Activated naive CD8-positive, alpha-beta T cell (primary cell): Measurements from ENCODE around the gene TOMM70.

ENCODE experiments used
- H3K27ac Mint-ChIP-seq: one replicate; pipeline ENCODE4 v1.8.0; 2021; ENCODE audit warnings: mixed read lengths
- H3K27me3 Mint-ChIP-seq: one replicate; pipeline ENCODE4 v1.8.0; 2021; ENCODE audit warnings: mixed read lengths
- H3K36me3 Mint-ChIP-seq: one replicate; pipeline ENCODE4 v1.8.0; 2021; ENCODE audit warnings: mixed read lengths
- H3K4me1 Mint-ChIP-seq: one replicate; pipeline ENCODE4 v1.8.0; 2021; ENCODE audit warnings: low read depth, mixed read lengths
- H3K4me3 Mint-ChIP-seq: one replicate; pipeline ENCODE4 v1.8.0; 2021; ENCODE audit warnings: mild to moderate bottlenecking, mixed read lengths
- H3K9me3 Mint-ChIP-seq: one replicate; pipeline ENCODE4 v1.8.0; 2021; ENCODE audit warnings: low read depth, mixed read lengths

The TOMM70 gene

GRCh38 chr3:100400419-100400779 lies 490 bp downstream of the TOMM70 start:
- Mint-ChIP-seq H3K36me3 (peaks cover 2% of the 10 kb centered on the region), H3K4me3 (peak overlapping the region; percentile 94)

GRCh38 chr3:100399341-100400071 lies 1.4 kb downstream of the TOMM70 start:
- no peaks in the 10 kb centered on the region for H3K9me3 Mint-ChIP-seq
- H3K27me3 Mint-ChIP-seq: no peaks in the 10 kb centered on the region
- H3K27ac Mint-ChIP-seq: peak overlapping the region; percentile 83
- H3K4me3 Mint-ChIP-seq: peak overlapping the region; percentile 94
- no peaks in the 10 kb centered on the region for H3K36me3 Mint-ChIP-seq
- peaks cover 68% of the 10 kb centered on the region for H3K4me1 Mint-ChIP-seq

More at GRCh38 chr3:100400419-100400779, 490 bp downstream of the TOMM70 start:
- H3K27ac Mint-ChIP-seq: peak overlapping the region; percentile 83
- H3K27me3 Mint-ChIP-seq: no peaks in the 10 kb centered on the region
- no peaks in the 10 kb centered on the region for H3K9me3 Mint-ChIP-seq
- peaks cover 70% of the 10 kb centered on the region for H3K4me1 Mint-ChIP-seq

- Mint-ChIP-seq H3K27me3 (no peaks in the 10 kb centered on the region), H3K4me3 (peak overlapping the region; percentile 49), H3K36me3 (peaks cover 2% of the 10 kb centered on the region), H3K27ac (no peak overlapping the region), H3K4me1 (peaks cover 56% of the 10 kb centered on the region), H3K9me3 (no peaks in the 10 kb centered on the region)
Measured at GRCh38 chr3:100396967-100397366, 3.9 kb downstream of the TOMM70 start.

DNA sequence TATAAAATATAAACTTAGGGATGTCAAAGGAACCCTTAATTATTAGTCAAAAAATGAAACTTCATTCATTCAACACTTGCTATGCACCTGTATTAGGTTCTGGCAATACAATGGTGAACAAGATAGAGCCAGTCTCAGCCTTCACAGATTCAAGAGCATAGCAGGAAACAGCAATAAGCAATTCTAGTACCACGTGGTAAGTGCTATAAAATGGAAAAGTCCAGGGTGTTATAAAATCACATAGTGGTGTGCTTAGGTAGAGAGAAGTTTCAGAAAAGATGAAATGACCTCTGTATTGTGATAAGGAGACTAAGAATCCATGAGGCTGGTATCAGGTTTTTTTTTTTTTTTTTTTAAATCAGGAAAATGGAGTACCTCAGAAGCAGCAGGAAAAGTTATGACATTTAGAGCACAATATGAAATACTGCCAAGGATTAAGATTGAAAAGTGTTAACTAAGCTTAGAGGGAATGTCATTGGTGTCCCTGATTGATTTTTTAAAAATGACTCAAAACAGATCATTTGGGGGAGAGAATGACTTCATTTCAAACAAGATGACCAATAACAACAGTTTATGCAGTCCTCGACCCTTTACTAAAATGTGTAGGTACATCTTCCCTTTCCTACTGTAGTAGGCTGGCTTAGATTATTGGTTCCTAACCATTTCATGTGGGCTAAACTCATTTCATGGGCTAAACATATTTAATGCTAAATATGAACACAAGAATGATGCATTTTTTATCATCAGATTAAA lies 5.0 kb downstream of the TOMM70 start:
- no peaks in the 10 kb centered on the region for H3K9me3 Mint-ChIP-seq
- peaks cover 4% of the 10 kb centered on the region for H3K36me3 Mint-ChIP-seq
- peaks cover 54% of the 10 kb centered on the region for H3K4me1 Mint-ChIP-seq
- no peak overlapping the region for H3K27ac Mint-ChIP-seq
- no peaks in the 10 kb centered on the region for H3K27me3 Mint-ChIP-seq
- H3K4me3 Mint-ChIP-seq: no peak overlapping the region

- Mint-ChIP-seq H3K4me3 (no peak overlapping the region), H3K36me3 (peaks cover 16% of the 10 kb centered on the region), H3K4me1 (peaks cover 32% of the 10 kb centered on the region), H3K27me3 (no peaks in the 10 kb centered on the region), H3K9me3 (no peaks in the 10 kb centered on the region), H3K27ac (no peak overlapping the region)
Measured at GRCh38 chr3:100389025-100389424, 11.9 kb downstream of the TOMM70 start.

DNA sequence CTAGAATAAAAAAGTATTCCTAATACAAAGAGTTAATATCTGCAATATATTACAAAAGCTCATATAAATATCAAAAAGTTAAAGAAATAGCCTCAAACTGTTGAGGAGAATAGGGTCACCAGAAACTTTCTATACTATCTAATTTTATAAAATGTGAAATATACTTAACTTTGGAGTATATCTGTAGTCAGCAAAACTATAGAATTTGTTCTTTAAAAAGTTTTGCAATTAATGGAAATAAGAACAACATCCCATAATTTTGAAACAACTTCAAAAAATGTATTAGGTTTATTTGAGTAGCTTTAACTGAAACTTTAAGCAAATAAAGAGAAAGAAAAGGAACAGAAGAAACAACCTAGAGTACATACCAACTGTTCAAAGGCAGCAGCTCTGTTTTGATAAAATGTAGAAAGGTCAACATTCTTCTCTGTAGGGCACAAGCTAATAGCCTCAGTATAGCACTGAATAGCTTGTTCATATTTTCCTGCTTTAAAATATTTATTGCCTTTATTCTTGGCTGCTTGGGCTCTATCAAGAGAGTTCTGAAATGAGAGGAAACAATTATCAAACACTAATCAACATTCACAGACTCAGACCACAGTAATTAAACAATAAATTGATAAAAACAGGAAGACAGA lies 14.3 kb downstream of the TOMM70 start:
- Mint-ChIP-seq H3K4me3 (no peak overlapping the region), H3K4me1 (peaks cover 25% of the 10 kb centered on the region)

GRCh38 chr3:100384733-100385525 lies 16.0 kb downstream of the TOMM70 start:
- no peaks in the 10 kb centered on the region for H3K27me3 Mint-ChIP-seq
- H3K27ac Mint-ChIP-seq: no peak overlapping the region
- H3K9me3 Mint-ChIP-seq: no peaks in the 10 kb centered on the region
- peaks cover 25% of the 10 kb centered on the region for H3K4me1 Mint-ChIP-seq
- no peak overlapping the region for H3K4me3 Mint-ChIP-seq
- H3K36me3 Mint-ChIP-seq: peaks cover 12% of the 10 kb centered on the region

More for the DNA sequence above, 14.3 kb downstream of the TOMM70 start:
- Mint-ChIP-seq H3K27ac (no peak overlapping the region), H3K36me3 (peaks cover 12% of the 10 kb centered on the region), H3K9me3 (no peaks in the 10 kb centered on the region), H3K27me3 (no peaks in the 10 kb centered on the region)

DNA sequence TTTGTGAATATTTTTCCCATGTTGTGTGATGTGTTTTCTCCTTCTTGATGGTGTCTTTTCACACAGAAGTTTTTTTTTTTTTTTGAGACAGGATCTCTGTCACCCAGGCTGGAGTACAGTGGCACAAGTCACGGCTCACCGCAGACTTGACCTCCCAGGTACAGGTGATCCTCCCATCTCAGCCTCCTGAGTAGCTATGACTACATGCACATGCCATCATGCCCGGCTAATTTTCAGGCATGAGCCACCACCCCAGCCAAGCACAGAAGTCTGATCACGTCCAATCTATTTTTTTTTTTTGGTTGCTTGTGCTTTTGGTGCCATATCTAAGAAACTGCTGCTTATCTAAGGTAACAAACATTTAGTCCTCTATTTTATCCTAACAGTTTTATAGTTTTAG lies 24.6 kb downstream of the TOMM70 start:
- H3K4me3 Mint-ChIP-seq: no peak overlapping the region
- H3K36me3 Mint-ChIP-seq: no peaks in the 10 kb centered on the region
- no peaks in the 10 kb centered on the region for H3K4me1 Mint-ChIP-seq
- no peaks in the 10 kb centered on the region for H3K9me3 Mint-ChIP-seq
- H3K27me3 Mint-ChIP-seq: no peaks in the 10 kb centered on the region
- H3K27ac Mint-ChIP-seq: no peak overlapping the region

DNA sequence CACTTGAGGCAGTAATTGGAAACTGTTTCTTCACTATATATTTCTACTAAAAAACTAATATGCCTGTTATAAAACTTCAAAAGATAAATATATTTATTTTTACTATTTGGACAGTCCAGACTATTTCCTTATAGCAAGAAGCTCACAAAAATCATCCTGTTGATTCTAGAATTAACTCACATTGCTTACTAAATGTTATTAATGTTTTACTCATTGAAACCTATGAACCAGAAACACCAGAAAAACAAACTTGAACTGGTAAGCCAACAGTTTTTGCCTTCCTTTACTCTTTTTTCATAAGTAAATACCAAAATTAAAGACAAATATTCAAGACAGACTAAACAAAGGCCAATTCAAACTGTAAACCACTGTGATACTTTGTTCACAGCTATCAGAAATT lies 26.4 kb downstream of the TOMM70 start:
- Mint-ChIP-seq H3K27ac (no peak overlapping the region), H3K9me3 (no peaks in the 10 kb centered on the region), H3K27me3 (no peaks in the 10 kb centered on the region), H3K36me3 (no peaks in the 10 kb centered on the region), H3K4me1 (no peaks in the 10 kb centered on the region), H3K4me3 (no peak overlapping the region)

- H3K4me3 Mint-ChIP-seq: no peak overlapping the region
- no peaks in the 10 kb centered on the region for H3K9me3 Mint-ChIP-seq
- H3K36me3 Mint-ChIP-seq: peaks cover 7% of the 10 kb centered on the region
- H3K27ac Mint-ChIP-seq: no peak overlapping the region
- no peaks in the 10 kb centered on the region for H3K4me1 Mint-ChIP-seq
- H3K27me3 Mint-ChIP-seq: no peaks in the 10 kb centered on the region
Measured at GRCh38 chr3:100370756-100371155, 30.1 kb downstream of the TOMM70 start.

DNA sequence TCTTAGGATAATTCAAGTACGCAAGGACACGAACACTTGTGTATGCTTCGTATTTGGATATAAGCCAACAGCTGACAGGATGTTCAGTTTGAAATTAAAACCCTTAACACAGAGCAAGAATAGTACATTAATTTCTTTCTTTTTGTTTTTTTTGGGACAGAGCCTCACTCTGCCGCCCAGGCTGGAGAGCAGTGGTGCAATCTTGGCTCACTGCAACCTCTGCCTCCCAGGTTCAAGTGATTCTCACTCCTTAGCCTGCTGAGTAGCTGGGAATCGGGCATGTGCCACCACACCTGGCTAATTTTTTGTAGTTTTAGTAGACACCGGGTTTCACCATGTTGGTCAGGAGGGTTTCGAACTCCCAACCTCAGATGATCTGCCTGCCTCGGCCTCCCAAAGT lies 32.4 kb downstream of the TOMM70 start:
- Mint-ChIP-seq H3K4me3 (no peak overlapping the region), H3K27ac (no peak overlapping the region), H3K4me1 (no peaks in the 10 kb centered on the region), H3K36me3 (peaks cover 16% of the 10 kb centered on the region), H3K9me3 (no peaks in the 10 kb centered on the region), H3K27me3 (no peaks in the 10 kb centered on the region)

DNA sequence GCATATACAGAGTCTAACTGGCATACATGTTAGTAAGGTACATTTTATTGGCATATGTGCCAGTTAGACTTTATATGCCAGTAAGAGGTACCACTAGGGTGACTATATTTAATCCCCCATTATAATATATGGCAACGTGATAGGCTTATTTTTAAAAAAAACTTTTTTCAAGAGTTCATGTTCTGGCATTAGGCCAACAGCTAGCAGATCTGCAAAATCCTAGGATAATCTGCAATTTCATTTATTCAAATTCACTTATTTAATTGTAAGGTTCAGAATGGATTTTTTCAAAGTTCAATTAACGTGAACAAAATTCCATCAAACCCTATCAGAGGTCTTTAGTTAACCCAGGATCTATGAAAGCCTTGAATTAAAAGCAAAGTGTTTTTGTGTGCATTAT lies 34.5 kb downstream of the TOMM70 start:
- H3K9me3 Mint-ChIP-seq: no peaks in the 10 kb centered on the region
- H3K27me3 Mint-ChIP-seq: no peaks in the 10 kb centered on the region
- H3K4me3 Mint-ChIP-seq: no peak overlapping the region
- H3K36me3 Mint-ChIP-seq: peaks cover 23% of the 10 kb centered on the region
- H3K27ac Mint-ChIP-seq: no peak overlapping the region
- no peaks in the 10 kb centered on the region for H3K4me1 Mint-ChIP-seq

GRCh38 chr3:100364421-100364820 lies 36.5 kb downstream of the TOMM70 start:
- Mint-ChIP-seq H3K9me3 (no peaks in the 10 kb centered on the region), H3K4me1 (no peaks in the 10 kb centered on the region), H3K36me3 (peaks cover 29% of the 10 kb centered on the region), H3K27ac (no peak overlapping the region), H3K4me3 (no peak overlapping the region), H3K27me3 (no peaks in the 10 kb centered on the region)

DNA sequence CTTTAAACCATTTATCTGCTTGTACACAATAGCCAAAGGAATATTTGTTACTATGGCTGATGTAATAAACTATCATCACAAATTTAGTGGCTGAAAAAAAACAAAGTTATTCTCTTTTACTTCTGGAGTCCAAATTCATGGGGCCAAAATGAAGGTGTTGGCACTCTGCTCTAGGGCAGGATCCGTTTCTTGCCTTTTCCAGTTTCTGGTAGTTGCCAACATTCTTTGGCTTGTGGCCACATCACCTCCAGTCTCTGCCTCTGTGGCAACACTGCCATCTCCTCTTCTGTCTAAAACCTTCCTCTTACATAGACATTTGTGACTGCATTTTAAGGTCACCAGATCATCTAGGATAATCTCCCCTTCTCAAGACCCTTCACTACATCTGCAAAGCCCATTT lies 39.0 kb downstream of the TOMM70 start:
- no peak overlapping the region for H3K4me3 Mint-ChIP-seq
- no peak overlapping the region for H3K27ac Mint-ChIP-seq
- H3K36me3 Mint-ChIP-seq: peaks cover 28% of the 10 kb centered on the region
- H3K9me3 Mint-ChIP-seq: no peaks in the 10 kb centered on the region
- H3K4me1 Mint-ChIP-seq: no peaks in the 10 kb centered on the region
- H3K27me3 Mint-ChIP-seq: no peaks in the 10 kb centered on the region
